HG03060 (cell line): ENCODE data around the gene PTPRR.

Experiments
- ATAC-seq: cut with Tn5 transposase; IDR thresholded peaks from one replicate; pipeline ENCODE4 v1.9.1; 2021; ENCODE audit warnings: low read depth, moderate number of reproducible peaks; ENCODE audit not compliant: unreplicated experiment

Gene PTPRR

GRCh38 chr12:70711831-70712230 is 208.7 kb downstream of the PTPRR start:
- ATAC-seq, result no peak

GRCh38 chr12:70709022-70709421 is 211.5 kb downstream of the PTPRR start:
- ATAC-seq, result no peak

- ATAC-seq, result no peak
These were observed 213.9 kb downstream of the PTPRR start for GRCh38 chr12:70706611-70707010.

DNA sequence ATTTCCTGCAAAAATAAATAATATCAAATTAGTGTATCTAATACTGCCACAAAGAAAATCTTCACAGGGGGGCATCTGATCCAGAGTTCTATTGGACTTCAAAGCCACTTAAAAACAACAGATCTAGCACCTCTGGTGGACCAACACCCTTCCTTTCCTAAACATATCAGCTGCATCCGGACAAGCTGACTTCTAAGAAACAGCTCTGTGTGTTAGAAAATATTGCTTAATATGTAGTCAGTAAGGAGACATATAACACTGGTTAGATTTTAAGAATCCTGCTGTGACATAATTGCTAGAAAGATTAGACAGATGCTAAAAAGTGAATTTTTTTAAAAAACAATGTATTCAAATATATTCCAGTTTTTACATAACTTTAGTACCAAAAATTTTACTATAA is 222.2 kb downstream of the PTPRR start:
- no peak for ATAC-seq

DNA sequence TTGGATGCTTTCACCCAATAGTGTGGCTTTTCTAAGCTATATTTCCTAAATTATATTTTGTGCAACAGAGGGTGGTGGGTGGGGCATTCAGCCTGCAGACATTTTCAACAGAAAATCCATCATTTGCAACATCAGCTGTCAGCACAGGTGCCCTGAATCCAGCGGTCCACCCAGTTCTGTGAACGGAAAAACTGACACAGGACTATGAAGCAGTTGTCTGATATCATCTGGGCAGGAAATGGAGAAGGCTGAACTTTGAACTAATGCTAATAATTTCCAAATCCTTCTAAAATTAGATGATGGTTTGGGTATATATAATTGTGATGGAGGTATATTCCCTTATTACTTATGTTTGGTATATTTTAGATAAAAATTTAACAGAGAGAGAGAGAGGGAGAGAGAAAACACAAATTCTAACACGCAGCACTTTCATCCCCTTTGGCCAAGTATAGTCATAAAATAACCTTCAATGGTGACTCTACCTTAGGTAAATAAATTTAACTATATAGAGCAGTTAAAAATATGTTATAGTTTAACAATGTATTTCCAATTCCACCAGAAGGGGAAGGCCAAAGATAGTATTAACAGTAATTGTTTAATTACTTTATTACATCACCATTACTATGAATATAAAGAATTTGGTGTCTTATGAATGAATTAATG is 225.0 kb downstream of the PTPRR start:
- no peak for ATAC-seq

DNA sequence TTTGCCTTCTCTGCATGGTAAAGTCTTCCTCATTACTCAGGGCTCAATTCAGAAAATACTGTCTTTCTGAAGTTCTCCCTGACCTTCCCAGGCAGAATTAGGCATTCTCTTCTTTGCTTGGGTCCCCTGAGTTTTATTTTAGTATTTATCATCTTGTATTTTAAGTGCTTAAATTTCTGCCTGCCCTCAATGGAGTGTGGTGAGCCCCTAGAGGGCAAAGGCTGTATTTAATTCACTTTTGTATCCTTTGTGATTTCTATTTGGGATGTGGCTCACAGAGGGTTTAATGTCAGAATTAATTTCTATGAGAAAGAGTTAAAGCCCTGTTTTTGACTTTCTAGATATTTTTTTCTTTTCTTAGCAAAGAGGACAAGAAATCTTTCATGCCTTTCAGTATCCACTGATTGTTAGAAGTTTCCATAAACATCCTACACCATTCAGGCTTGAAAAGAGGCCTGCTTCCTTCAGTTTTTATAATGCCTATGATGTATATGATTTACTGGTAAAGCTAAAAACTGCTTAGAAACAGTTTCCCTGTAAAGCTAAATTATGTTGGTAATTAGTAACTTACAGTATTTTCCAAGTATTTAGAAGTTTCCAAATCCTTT is 227.8 kb downstream of the PTPRR start:
- no peak for ATAC-seq

GRCh38 chr12:70691018-70691672 is 229.4 kb downstream of the PTPRR start:
- ATAC-seq, result no peak

- ATAC-seq, result no peak
These were observed 233.6 kb downstream of the PTPRR start for GRCh38 chr12:70686907-70687306.

DNA sequence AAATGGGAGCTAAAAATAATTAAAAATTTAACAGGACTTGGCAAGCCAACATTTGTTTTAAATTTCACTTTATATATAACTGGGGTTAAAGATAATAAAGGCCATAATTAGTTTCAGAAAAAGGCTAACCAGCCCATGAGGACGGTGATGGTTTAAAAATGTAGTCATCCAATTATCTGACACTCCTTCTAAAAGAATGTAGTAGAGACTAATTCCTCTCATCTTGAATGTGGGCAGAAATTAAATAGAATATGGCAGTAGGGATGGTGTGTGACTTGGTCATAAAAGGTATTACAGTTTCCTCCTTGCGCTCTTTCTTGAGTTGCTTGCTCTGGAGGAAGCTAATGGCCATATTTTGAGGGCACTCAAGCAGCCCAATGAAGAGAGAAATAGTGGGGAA is 234.2 kb downstream of the PTPRR start:
- no peak for ATAC-seq

DNA sequence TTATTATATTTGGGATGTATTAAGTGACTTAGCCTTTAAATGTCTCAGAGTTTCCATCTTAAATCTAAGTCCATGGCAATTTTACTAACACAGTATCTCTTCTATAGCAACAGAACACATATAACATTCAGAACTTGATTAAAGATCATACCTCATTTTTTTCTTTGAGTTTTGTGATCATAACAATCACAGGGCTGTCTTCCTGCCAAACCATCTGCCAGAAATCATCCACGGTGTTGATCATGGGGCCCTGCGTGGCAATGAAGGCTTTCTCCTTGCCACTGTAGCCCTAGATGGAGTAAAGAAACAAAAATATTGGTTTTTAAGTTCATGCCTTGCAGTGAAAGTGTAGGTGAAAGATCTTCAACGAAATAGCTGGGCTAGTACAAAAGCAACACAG is 236.6 kb downstream of the PTPRR start:
- no peak for ATAC-seq

DNA sequence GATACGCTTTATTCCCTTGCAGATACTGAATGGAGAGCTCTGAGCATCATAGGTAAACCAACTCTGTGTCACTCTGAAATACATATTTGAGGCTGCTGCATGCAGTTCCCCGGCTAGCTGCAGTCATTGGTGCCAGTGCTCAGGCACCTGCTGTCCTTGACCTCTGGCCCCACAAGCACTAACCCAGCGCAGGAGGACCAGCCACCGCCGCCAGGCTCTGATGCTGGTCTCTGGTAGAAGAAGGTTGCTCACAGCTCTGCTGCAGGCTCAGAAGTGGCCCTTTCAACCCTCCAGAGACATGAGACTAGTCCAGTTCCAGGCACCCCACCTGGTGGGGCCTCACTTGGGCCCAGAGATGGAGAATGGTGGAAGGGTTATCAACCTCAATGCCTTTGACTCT is 248.8 kb downstream of the PTPRR start:
- no peak for ATAC-seq

DNA sequence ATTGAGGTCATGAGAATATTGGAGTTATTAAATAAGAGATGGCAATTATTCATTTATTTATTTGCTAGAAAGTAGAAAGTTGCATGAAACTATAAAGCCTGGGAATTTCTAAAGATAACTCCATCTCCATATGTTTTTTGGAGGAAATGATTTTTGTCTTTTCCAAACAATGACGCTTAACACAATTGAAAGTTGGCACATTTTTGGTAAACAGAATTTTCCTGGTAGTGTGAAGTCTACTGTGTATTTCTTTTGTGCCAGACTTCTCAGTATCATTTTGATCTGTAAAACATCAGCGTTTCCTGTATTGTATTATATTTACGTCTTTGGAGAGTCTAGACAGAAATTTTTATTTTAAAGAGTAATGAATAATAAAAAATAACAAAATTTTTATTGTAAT is 249.6 kb downstream of the PTPRR start:
- ATAC-seq, result no peak

- no peak for ATAC-seq
These were observed 253.3 kb downstream of the PTPRR start for GRCh38 chr12:70667253-70667652.

GRCh38 chr12:70666364-70666763 is 254.2 kb downstream of the PTPRR start:
- ATAC-seq, result no peak

- no peak for ATAC-seq
These were observed 256.1 kb downstream of the PTPRR start for GRCh38 chr12:70664465-70664881.

DNA sequence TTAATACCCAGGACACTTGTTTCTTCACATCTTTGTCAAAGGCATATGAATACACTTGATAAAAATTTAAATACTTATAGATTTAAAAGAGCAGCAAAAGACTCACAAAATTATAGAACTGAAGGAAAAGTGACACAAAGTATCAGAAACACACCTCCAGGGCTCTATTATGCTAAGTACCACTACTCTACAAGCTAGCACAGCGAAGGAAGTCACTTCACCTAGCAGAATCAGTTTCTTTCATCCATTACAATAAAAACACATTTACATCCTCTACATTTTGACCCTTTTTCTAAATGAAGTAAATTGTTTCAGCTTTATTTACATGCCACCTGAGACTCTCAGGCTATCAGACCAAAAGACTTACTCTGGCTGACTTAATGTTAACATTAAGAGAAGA is 256.7 kb downstream of the PTPRR start:
- no peak for ATAC-seq

- ATAC-seq, result no peak
These were observed 258.9 kb downstream of the PTPRR start for GRCh38 chr12:70661466-70662161.

DNA sequence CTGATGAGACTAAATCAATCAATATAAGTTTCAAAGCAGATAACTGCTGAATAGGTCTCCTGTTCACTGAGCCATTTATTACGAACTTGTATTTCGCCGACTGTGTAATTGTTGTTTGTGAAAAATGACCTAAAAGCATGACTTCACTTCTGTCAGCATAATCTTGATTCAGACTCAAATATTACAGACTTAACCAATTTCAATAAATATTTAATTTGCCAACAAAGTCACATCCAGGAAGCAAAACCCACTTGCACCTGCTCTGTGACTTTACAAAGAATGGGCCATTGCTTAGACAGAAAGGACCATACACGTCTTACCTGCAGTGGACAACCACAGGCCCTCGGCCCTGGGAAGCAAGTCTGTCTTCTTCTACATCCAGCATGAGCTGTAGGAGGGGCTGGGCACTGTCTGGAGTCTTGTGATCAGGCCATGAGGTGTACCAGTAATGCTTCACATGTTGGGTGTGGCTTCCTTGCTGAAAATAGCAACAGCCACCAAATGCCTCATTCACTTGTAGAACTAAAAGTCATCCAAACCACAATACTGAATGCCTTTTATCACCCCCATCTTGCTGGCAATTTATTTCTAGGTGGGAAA is 259.8 kb downstream of the PTPRR start:
- no peak for ATAC-seq

GRCh38 chr12:70660002-70660604 is 260.4 kb downstream of the PTPRR start:
- no peak for ATAC-seq

DNA sequence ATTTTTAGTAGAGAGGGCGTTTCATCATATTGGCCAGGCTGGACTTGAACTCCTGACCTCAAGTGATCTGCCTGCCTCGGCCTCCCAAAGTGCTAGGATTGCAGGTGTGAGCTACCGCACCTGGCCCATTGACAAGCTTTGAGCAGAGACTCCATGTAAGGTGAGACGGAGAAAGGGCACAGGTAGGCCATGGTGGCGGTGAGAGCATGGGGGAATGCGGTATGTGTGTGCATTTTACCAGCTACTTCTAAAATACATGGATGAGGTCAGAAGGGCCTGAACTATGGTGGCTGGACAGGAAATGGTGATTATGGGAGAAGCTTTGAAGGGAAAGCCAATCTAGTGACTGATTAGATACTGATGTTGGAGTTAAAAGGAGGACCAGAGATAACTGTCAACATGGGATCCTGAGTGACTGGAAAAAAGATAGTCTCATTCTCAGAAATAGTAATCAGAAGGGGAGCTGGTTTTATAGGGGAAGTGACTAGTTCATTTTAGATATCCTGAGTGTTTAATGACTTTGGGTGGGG is 261.4 kb downstream of the PTPRR start:
- no peak for ATAC-seq
